Trophoblast cell (in vitro differentiated cells and primary cell): ENCODE data around the gene DUSP5.
"Not testable (repeated sequence)": the region's sequence is repeated elsewhere in the genome, so short reads cannot be mapped to it uniquely, and the experiment has no call there.

Source experiments
- DNase-seq, 2 donors: peaks; one replicate each; pipeline ENCODE4 v3.0.0-alpha.2; 2016
- H2AFZ ChIP-seq: 2 replicates; pipeline ENCODE4 v1.6.1; 2013; ENCODE audit warnings: low read length, moderate library complexity, mild to moderate bottlenecking; ENCODE audit not compliant: insufficient read depth, poor library complexity
- H2AK5ac ChIP-seq: 2 replicates; pipeline ENCODE4 v1.6.1; 2013; ENCODE audit warnings: mild to moderate bottlenecking, low read length
- H2BK120ac ChIP-seq: 2 replicates; pipeline ENCODE4 v1.6.1; 2013; ENCODE audit warnings: low read length, mild to moderate bottlenecking, moderate library complexity; ENCODE audit not compliant: insufficient read depth, poor library complexity
- H2BK12ac ChIP-seq: 2 replicates; pipeline ENCODE4 v1.6.1; 2013; ENCODE audit warnings: mild to moderate bottlenecking, low read length, moderate library complexity
- H2BK5ac ChIP-seq: 2 replicates; pipeline ENCODE4 v1.6.1; 2013; ENCODE audit warnings: low read length, low read depth, moderate library complexity, mild to moderate bottlenecking; ENCODE audit not compliant: poor library complexity
- H3K14ac ChIP-seq: 2 replicates; pipeline ENCODE4 v1.6.1; 2013; ENCODE audit warnings: mild to moderate bottlenecking, low read length
- H3K18ac ChIP-seq: 2 replicates; pipeline ENCODE4 v1.6.1; 2013; ENCODE audit warnings: mild to moderate bottlenecking, low read length
- H3K23ac ChIP-seq: 2 replicates; pipeline ENCODE4 v1.6.1; 2013; ENCODE audit warnings: low read length
- H3K27ac ChIP-seq: 2 replicates; pipeline ENCODE4 v1.5.1; 2013; ENCODE audit warnings: low read depth, mild to moderate bottlenecking, inconsistent platforms, low read length, moderate library complexity
- H3K27me3 ChIP-seq: 2 replicates; pipeline ENCODE4 v1.6.1; 2013; ENCODE audit warnings: inconsistent platforms, mild to moderate bottlenecking, low read length, moderate library complexity; ENCODE audit not compliant: insufficient read depth
- H3K36me3 ChIP-seq, 2 experiments: 1 replicate in 1 of 2; 2 replicates in 1 of 2; pipeline ENCODE4 v1.6.1; 2013; ENCODE audit warnings: low read length in 2 of 2, mild to moderate bottlenecking in 2 of 2, moderate library complexity in 1 of 2; ENCODE audit not compliant: insufficient read depth in 2 of 2, control insufficient read depth in 1 of 2
- H3K4ac ChIP-seq: 2 replicates; pipeline ENCODE4 v1.6.1; 2013; ENCODE audit warnings: low read depth, mild to moderate bottlenecking, low read length, moderate library complexity
- H3K4me1 ChIP-seq, 2 experiments: 1 replicate in 1 of 2; 2 replicates in 1 of 2; pipeline ENCODE4 v1.6.1; 2013; ENCODE audit warnings: low read length in 2 of 2, mild to moderate bottlenecking in 2 of 2, moderate library complexity in 1 of 2; ENCODE audit not compliant: insufficient read depth in 2 of 2, control insufficient read depth in 1 of 2
- H3K4me2 ChIP-seq: 2 replicates; pipeline ENCODE4 v1.6.1; 2013; ENCODE audit warnings: inconsistent platforms, mild to moderate bottlenecking, low read length, moderate library complexity
- H3K4me3 ChIP-seq: 2 replicates; pipeline ENCODE4 v1.5.1; 2013; ENCODE audit warnings: mild to moderate bottlenecking, low read depth, low read length, inconsistent platforms
- H3K79me1 ChIP-seq: one replicate; pipeline ENCODE4 v1.6.1; 2013; ENCODE audit warnings: low read length
- H3K79me2 ChIP-seq: 2 replicates; pipeline ENCODE4 v1.6.1; 2013; ENCODE audit warnings: low read length, mild to moderate bottlenecking; ENCODE audit not compliant: control insufficient read depth, insufficient read depth, poor library complexity
- H3K9ac ChIP-seq: 2 replicates; pipeline ENCODE4 v1.6.1; 2013; ENCODE audit warnings: mild to moderate bottlenecking, low read length
- H3K9me3 ChIP-seq: 2 replicates; pipeline ENCODE4 v1.6.1; 2013; ENCODE audit warnings: low read depth, mild to moderate bottlenecking, control low read depth, inconsistent platforms, low read length; ENCODE audit not compliant: insufficient read depth
- H4K12ac ChIP-seq: 2 replicates; pipeline ENCODE4 v1.6.1; 2013; ENCODE audit warnings: low read depth, mild to moderate bottlenecking, low read length, moderate library complexity
- H4K8ac ChIP-seq: 2 replicates; pipeline ENCODE4 v1.6.1; 2013; ENCODE audit warnings: low read depth, mild to moderate bottlenecking, low read length, moderate library complexity
- H4K91ac ChIP-seq: one replicate; pipeline ENCODE4 v1.6.1; 2013; ENCODE audit warnings: low read depth, mild to moderate bottlenecking, low read length, moderate library complexity
- WGBS: extraction: QIAGEN DNeasy Blood & Tissue Kit; methylation state at CpG from one replicate; pipeline ENCODE4 v1.1.7; 2013; ENCODE audit warnings: missing lambda C conversion rate; ENCODE audit not compliant: insufficient read length, insufficient coverage; ENCODE audit errors: extremely low coverage; 5-methylcytosine and 5-hydroxymethylcytosine counted together

Gene DUSP5

DNA sequence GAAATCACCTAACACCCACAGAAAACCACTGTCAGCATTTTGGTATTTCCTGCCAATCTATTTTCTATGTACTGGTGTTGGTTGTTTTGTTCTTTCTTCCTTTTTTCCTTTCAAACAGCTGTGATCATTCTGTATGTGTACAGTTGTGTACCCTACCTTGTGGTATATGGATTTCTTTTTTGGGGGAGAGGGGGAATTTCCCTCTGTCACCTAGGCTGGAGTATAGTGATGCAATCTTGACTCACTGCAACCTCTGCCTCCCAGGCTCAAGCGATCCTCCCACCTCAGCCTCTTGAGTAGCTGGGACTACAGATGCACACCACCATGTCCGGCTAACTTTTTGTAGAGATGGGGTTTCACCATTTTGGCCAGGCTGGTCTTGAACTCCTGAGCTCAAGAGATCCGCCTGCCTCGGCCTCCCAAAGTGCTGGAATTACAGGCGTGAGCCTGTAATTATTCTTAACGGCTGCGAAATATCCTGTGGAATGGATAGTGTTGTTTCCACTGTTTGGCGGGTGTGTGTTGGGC is 31.4 kb downstream of the DUSP5 start:
- not testable (repeated sequence) for H3K9me3 ChIP-seq, H3K27me3 ChIP-seq, H2BK12ac ChIP-seq, H4K8ac ChIP-seq, H3K79me2 ChIP-seq, H3K27ac ChIP-seq, DNase-seq, H3K4me3 ChIP-seq, H4K91ac ChIP-seq, H3K4me2 ChIP-seq, H3K36me3 ChIP-seq, H3K9ac ChIP-seq, H2AFZ ChIP-seq, H4K12ac ChIP-seq, H2BK5ac ChIP-seq, H2BK120ac ChIP-seq, H3K79me1 ChIP-seq, H3K23ac ChIP-seq, H2AK5ac ChIP-seq, H3K14ac ChIP-seq, H3K4ac ChIP-seq, H3K18ac ChIP-seq
- no CpG with 5 or more reads among the region's 8 CpGs for WGBS
- peaks cover 13 to 23% of the 10 kb centered on the region in 2 experiments for H3K4me1 ChIP-seq

GRCh38 chr10:110529596-110530011 is 31.9 kb downstream of the DUSP5 start:
- no CpG with 5 or more reads among the region's 6 CpGs for WGBS
- peak overlapping the region; percentile 80 for H4K8ac ChIP-seq
- H2AFZ ChIP-seq: no peak overlapping the region
- no peak overlapping the region for H3K23ac ChIP-seq
- H3K4me3 ChIP-seq: no peak overlapping the region
- no peaks in the 10 kb centered on the region for H3K9me3 ChIP-seq
- peak overlapping the region; percentile 11 for H3K27ac ChIP-seq
- H2BK120ac ChIP-seq: peak overlapping the region; percentile 43
- H3K9ac ChIP-seq: no peak overlapping the region
- DNase-seq: peak in 1 of 2 donors; percentile 27
- no peaks in the 10 kb centered on the region for H3K36me3 ChIP-seq
- H4K91ac ChIP-seq: no peak overlapping the region
- H3K27me3 ChIP-seq: no peaks in the 10 kb centered on the region
- H3K4me1 ChIP-seq: peaks cover 13 to 23% of the 10 kb centered on the region in 2 experiments
- peak overlapping the region; percentile 30 for H3K18ac ChIP-seq
- H3K14ac ChIP-seq: peak overlapping the region; percentile 31
- no peaks in the 10 kb centered on the region for H3K79me2 ChIP-seq
- H3K4me2 ChIP-seq: peak overlapping the region; percentile 28
- no peak overlapping the region for H3K4ac ChIP-seq
- H3K79me1 ChIP-seq: peaks cover 2% of the 10 kb centered on the region
- no peak overlapping the region for H4K12ac ChIP-seq
- peak overlapping the region; percentile 6 for H2BK12ac ChIP-seq
- peak overlapping the region; percentile 17 for H2BK5ac ChIP-seq
- peak overlapping the region; percentile 76 for H2AK5ac ChIP-seq

DNA sequence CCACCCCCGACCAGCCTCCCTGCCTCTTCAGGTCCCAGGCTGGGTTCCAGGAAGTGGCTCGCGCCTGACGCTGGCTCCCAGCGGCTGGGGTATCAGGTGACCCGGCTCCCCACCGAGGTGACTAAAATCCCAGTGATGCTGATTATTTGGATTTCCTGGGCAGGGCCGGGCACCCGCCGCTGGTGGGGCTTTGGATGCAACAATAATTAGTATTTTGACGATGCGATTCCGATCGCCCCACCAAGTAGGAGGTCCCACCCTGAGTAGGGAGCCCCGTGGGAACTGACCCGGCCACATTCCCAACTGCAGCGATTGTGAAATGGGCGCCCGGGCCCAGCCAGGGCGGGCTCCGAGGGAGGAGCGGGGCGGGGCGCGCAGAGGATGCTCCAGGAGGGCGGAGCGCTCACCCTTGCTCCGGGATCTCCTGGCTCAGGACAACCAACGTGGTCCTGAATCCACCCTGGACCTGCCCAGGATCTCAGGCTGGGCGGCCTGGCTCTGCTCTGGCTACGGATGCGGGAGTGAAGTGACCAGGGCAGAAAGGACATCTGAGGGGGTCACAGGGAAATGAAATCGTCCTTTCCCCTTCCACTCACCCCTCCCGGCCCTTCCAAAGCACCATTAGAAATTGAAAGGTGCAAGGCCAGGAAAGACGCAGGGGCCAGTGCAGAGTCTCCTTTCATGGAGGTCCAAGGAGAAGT is 32.6 kb downstream of the DUSP5 start:
- no peak overlapping the region for H3K4ac ChIP-seq
- H3K79me2 ChIP-seq: no peaks in the 10 kb centered on the region
- no peak overlapping the region for H3K18ac ChIP-seq
- H3K9me3 ChIP-seq: no peaks in the 10 kb centered on the region
- peak; percentile 75 to 76 for DNase-seq
- peak overlapping the region; percentile 26 for H3K9ac ChIP-seq
- H2BK12ac ChIP-seq: no peak overlapping the region
- peak overlapping the region; percentile 72 for H2AFZ ChIP-seq
- peaks cover 13 to 23% of the 10 kb centered on the region in 2 experiments for H3K4me1 ChIP-seq
- no peak overlapping the region for H4K91ac ChIP-seq
- H2BK5ac ChIP-seq: no peak overlapping the region
- peak overlapping the region; percentile 28 for H3K4me3 ChIP-seq
- no peak overlapping the region for H4K8ac ChIP-seq
- H3K23ac ChIP-seq: no peak overlapping the region
- H3K4me2 ChIP-seq: peak overlapping the region; percentile 73
- no peaks in the 10 kb centered on the region for H3K36me3 ChIP-seq
- H3K27me3 ChIP-seq: no peaks in the 10 kb centered on the region
- no CpG with 5 or more reads among the region's 35 CpGs for WGBS
- no peak overlapping the region for H2AK5ac ChIP-seq
- H3K27ac ChIP-seq: peak overlapping the region; percentile 42
- no peak overlapping the region for H4K12ac ChIP-seq
- no peak overlapping the region for H3K14ac ChIP-seq
- H2BK120ac ChIP-seq: no peak overlapping the region
- peaks cover 2% of the 10 kb centered on the region for H3K79me1 ChIP-seq

GRCh38 chr10:110531687-110532086 is 34.0 kb downstream of the DUSP5 start:
- no peaks in the 10 kb centered on the region for H3K27me3 ChIP-seq
- no peak overlapping the region for H2BK5ac ChIP-seq
- H3K18ac ChIP-seq: no peak overlapping the region
- H3K4me1 ChIP-seq: peaks cover 15 to 26% of the 10 kb centered on the region in 2 experiments
- H3K4me3 ChIP-seq: no peak overlapping the region
- H2AK5ac ChIP-seq: no peak overlapping the region
- H4K91ac ChIP-seq: no peak overlapping the region
- no peak overlapping the region for H3K9ac ChIP-seq
- no peak overlapping the region for H2BK12ac ChIP-seq
- no peak overlapping the region for H4K12ac ChIP-seq
- H3K27ac ChIP-seq: no peak overlapping the region
- no peak overlapping the region for H3K4ac ChIP-seq
- no peak overlapping the region for H3K4me2 ChIP-seq
- H3K14ac ChIP-seq: no peak overlapping the region
- no peaks in the 10 kb centered on the region for H3K9me3 ChIP-seq
- no peak overlapping the region for H2BK120ac ChIP-seq
- H2AFZ ChIP-seq: no peak overlapping the region
- WGBS: no CpG with 5 or more reads among the region's 2 CpGs
- no peak overlapping the region for H3K23ac ChIP-seq
- no peak overlapping the region for H4K8ac ChIP-seq
- DNase-seq: no peak
- no peaks in the 10 kb centered on the region for H3K79me2 ChIP-seq
- peaks cover 2% of the 10 kb centered on the region for H3K79me1 ChIP-seq
- H3K36me3 ChIP-seq: no peaks in the 10 kb centered on the region
